Measurements from ENCODE around the gene ATM.

DNA sequence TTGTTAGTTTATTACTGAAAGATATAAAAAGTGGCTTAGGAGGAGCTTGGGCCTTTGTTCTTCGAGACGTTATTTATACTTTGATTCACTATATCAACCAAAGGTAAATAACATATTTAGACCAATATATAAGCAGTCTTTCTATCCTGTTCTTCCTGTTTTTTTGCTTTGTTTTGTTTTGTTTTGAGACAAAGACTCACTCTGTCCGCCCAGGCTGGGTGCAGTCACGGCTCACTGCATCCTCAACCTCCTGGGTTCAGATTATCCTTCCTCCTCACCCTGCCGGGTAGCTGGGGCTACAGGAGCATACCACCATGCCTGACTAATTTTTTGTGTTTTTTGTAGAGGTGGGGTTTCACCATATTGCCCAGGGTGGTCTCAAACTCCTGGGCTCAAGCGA is 66.8 kb downstream of the ATM start:
- no peak for TF ChIP-seq EZH2 (IDR thresholded peaks at IDR 0.05; ENCODE audit: borderline replicate concordance, control insufficient read depth, low read depth, low read length)
- no peak for TF ChIP-seq TAF1 (IDR thresholded peaks at IDR 0.05; ENCODE audit: borderline replicate concordance, low read depth, low read length)
- TF ChIP-seq POLR2A (IDR thresholded peaks at IDR 0.05; ENCODE audit: low read depth, low read length): no peak
- no peak for TF ChIP-seq HDAC2 (IDR thresholded peaks at IDR 0.05)
- TF ChIP-seq, protein P1, sequence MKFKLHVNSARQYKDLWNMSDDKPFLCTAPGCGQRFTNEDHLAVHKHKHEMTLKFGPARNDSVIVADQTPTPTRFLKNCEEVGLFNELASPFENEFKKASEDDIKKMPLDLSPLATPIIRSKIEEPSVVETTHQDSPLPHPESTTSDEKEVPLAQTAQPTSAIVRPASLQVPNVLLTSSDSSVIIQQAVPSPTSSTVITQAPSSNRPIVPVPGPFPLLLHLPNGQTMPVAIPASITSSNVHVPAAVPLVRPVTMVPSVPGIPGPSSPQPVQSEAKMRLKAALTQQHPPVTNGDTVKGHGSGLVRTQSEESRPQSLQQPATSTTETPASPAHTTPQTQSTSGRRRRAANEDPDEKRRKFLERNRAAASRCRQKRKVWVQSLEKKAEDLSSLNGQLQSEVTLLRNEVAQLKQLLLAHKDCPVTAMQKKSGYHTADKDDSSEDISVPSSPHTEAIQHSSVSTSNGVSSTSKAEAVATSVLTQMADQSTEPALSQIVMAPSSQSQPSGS (IDR thresholded peaks at IDR 0.05; ENCODE audit: low read length): no peak
- TF ChIP-seq, protein P2, sequence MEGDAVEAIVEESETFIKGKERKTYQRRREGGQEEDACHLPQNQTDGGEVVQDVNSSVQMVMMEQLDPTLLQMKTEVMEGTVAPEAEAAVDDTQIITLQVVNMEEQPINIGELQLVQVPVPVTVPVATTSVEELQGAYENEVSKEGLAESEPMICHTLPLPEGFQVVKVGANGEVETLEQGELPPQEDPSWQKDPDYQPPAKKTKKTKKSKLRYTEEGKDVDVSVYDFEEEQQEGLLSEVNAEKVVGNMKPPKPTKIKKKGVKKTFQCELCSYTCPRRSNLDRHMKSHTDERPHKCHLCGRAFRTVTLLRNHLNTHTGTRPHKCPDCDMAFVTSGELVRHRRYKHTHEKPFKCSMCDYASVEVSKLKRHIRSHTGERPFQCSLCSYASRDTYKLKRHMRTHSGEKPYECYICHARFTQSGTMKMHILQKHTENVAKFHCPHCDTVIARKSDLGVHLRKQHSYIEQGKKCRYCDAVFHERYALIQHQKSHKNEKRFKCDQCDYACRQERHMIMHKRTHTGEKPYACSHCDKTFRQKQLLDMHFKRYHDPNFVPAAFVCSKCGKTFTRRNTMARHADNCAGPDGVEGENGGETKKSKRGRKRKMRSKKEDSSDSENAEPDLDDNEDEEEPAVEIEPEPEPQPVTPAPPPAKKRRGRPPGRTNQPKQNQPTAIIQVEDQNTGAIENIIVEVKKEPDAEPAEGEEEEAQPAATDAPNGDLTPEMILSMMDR (IDR thresholded peaks at IDR 0.05 in 2 of 3, conservative IDR thresholded peaks at IDR 0.05 in 1 of 3; ENCODE audit: control insufficient read depth in 2 of 3, extremely low read depth in 1 of 3, insufficient read depth in 1 of 3, low read depth in 3 of 3, low read length in 3 of 3): no peak
- TF ChIP-seq POLR2AphosphoS5 (IDR thresholded peaks at IDR 0.05; ENCODE audit: low read length): no peak
- TF ChIP-seq SMARCA5 (IDR thresholded peaks at IDR 0.05): no peak
- no peak for TF ChIP-seq JUND (IDR thresholded peaks at IDR 0.05; ENCODE audit: low read depth, low read length)
- no peak for TF ChIP-seq STAT3 (IDR thresholded peaks at IDR 0.05; ENCODE audit: low read depth, low read length)
- no peak for TF ChIP-seq ZNF274 (IDR thresholded peaks at IDR 0.05; ENCODE audit: insufficient read depth, insufficient read length)
- TF ChIP-seq, protein P3, sequence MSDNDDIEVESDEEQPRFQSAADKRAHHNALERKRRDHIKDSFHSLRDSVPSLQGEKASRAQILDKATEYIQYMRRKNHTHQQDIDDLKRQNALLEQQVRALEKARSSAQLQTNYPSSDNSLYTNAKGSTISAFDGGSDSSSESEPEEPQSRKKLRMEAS (IDR thresholded peaks at IDR 0.05; ENCODE audit: low read depth, low read length): no peak

Measured in GM12878 (cell line).